Stimulated activated CD4-positive, alpha-beta T cell treated with anti-CD3 and anti-CD28 coated beads, TNF-alpha, amount 100 ng/mL, for 4 hours (primary cell): Measurements from ENCODE around the gene C11orf86.
"Not testable (repeated sequence)": the region's sequence is repeated elsewhere in the genome, so short reads cannot be mapped to it uniquely, and the experiment has no call there.

ENCODE experiments used
- DNase-seq, 3 experiments: peaks; one replicate each; pipeline ENCODE4 v3.0.0-alpha.2; 2020; ENCODE audit warnings: low read depth in 3 of 3

The C11orf86 gene

GRCh38 chr11:66974724-66975404 lies at the start of gene C11orf86:
TSS of gene C11orf86 (plus strand) at chr11:66975304. CDS start at chr11:66975363, 59 bp downstream.
- DNase-seq, result no peak

GRCh38 chr11:66929753-66930152 lies 45.4 kb upstream of the C11orf86 start:
- no peak for DNase-seq

GRCh38 chr11:66932543-66932942 lies 42.6 kb upstream of the C11orf86 start:
- DNase-seq, result no peak

- no peak for DNase-seq
Observed at GRCh38 chr11:66933531-66933930, 41.6 kb upstream of the C11orf86 start.

GRCh38 chr11:66934950-66935779 lies 39.9 kb upstream of the C11orf86 start:
- no peak for DNase-seq

- DNase-seq, result no peak
Observed at GRCh38 chr11:66936311-66936711, 38.8 kb upstream of the C11orf86 start.

GRCh38 chr11:66937193-66937733 lies 37.8 kb upstream of the C11orf86 start:
- no peak for DNase-seq

GRCh38 chr11:66938582-66939135 lies 36.4 kb upstream of the C11orf86 start:
- DNase-seq, result no peak

GRCh38 chr11:66950112-66950535 lies 25.0 kb upstream of the C11orf86 start:
- DNase-seq, result peak in 1 of 3 experiments; percentile 13

- DNase-seq, result no peak
Observed at GRCh38 chr11:66951135-66951534, 24.0 kb upstream of the C11orf86 start.

GRCh38 chr11:66951927-66952337 lies 23.2 kb upstream of the C11orf86 start:
- DNase-seq, result no peak

- DNase-seq, result no peak
Observed at GRCh38 chr11:66953081-66953833, 21.8 kb upstream of the C11orf86 start.

GRCh38 chr11:66956689-66957290 lies 18.3 kb upstream of the C11orf86 start:
- DNase-seq, result no peak

- DNase-seq, result no peak
Observed at GRCh38 chr11:66957971-66958231, 17.2 kb upstream of the C11orf86 start.

- DNase-seq, result peak; percentile 92 to 93 (median 93)
Observed at GRCh38 chr11:66958232-66958955, 16.7 kb upstream of the C11orf86 start, which contains the start of gene PC. TSS of gene PC (minus strand) at chr11:66958383. CDS start at chr11:66872159, 86,224 bp downstream.

GRCh38 chr11:66958956-66959274 lies 16.2 kb upstream of the C11orf86 start:
- no peak for DNase-seq

- DNase-seq, result not testable (repeated sequence)
Observed at GRCh38 chr11:66961691-66962213, 13.4 kb upstream of the C11orf86 start.

- DNase-seq, result no peak
Observed at GRCh38 chr11:66962247-66962646, 12.9 kb upstream of the C11orf86 start.

GRCh38 chr11:66962801-66963200 lies 12.3 kb upstream of the C11orf86 start:
- DNase-seq, result no peak

- DNase-seq, result no peak
Observed at GRCh38 chr11:66964495-66964894, 10.6 kb upstream of the C11orf86 start.

GRCh38 chr11:66966351-66966750 lies 8.8 kb upstream of the C11orf86 start:
- DNase-seq, result no peak
